ENCODE measurements around the gene PRKCB. TPM values are rescaled to one million over a fixed set of nuclear protein-coding genes. Genes with fewer than 3 reads are reported as not detected.
"Not testable (repeated sequence)": the region's sequence is repeated elsewhere in the genome, so short reads cannot be mapped to it uniquely, and the experiment has no call there.

PRKCB gene
- polyA plus RNA-seq, 1 experiment: not detected

GRCh38 chr16:24151482-24151939 lies 315.7 kb downstream of the PRKCB start:
- TF ChIP-seq CTCF (IDR thresholded peaks at IDR 0.05; ENCODE audit: insufficient read depth, low read depth, low read length): no peak
- no peaks in the 10 kb centered on the region for H3K36me3 ChIP-seq (ENCODE audit: control insufficient read depth, insufficient read depth, low read length)
- DNase-seq (ENCODE audit: low read depth): no peak
- no peaks in the 10 kb centered on the region for H3K27me3 ChIP-seq (ENCODE audit: control insufficient read depth, insufficient read depth, low read length)
- H3K4me3 ChIP-seq (ENCODE audit: low read depth, low read length): no peak overlapping the region
- CTCF ChIA-PET: no interaction called here
- POLR2A ChIA-PET: no interaction called here

GRCh38 chr16:24152048-24152447 lies 316.3 kb downstream of the PRKCB start:
- POLR2A ChIA-PET: not testable (repeated sequence)

GRCh38 chr16:24152826-24153225 lies 317.0 kb downstream of the PRKCB start:
- no peaks in the 10 kb centered on the region for H3K36me3 ChIP-seq (ENCODE audit: control insufficient read depth, insufficient read depth, low read length)
- CTCF ChIA-PET: no interaction called here
- H3K4me3 ChIP-seq (ENCODE audit: low read depth, low read length): no peak overlapping the region
- no peak for TF ChIP-seq CTCF (IDR thresholded peaks at IDR 0.05; ENCODE audit: insufficient read depth, low read depth, low read length)
- POLR2A ChIA-PET: no interaction called here
- DNase-seq (ENCODE audit: low read depth): no peak
- H3K27me3 ChIP-seq (ENCODE audit: control insufficient read depth, insufficient read depth, low read length): no peaks in the 10 kb centered on the region

More at GRCh38 chr16:24152048-24152447, 316.3 kb downstream of the PRKCB start:
- DNase-seq (ENCODE audit: low read depth); H3K4me3 ChIP-seq (ENCODE audit: low read depth, low read length); H3K27me3 ChIP-seq (ENCODE audit: control insufficient read depth, insufficient read depth, low read length); H3K36me3 ChIP-seq (ENCODE audit: control insufficient read depth, insufficient read depth, low read length); CTCF ChIA-PET: not testable (repeated sequence)

GRCh38 chr16:24156777-24157176 lies 321.0 kb downstream of the PRKCB start:
- ChIA-PET CTCF (no interaction called here), POLR2A (no interaction called here)
- H3K36me3 ChIP-seq (ENCODE audit: control insufficient read depth, insufficient read depth, low read length): no peaks in the 10 kb centered on the region
- no peak overlapping the region for H3K4me3 ChIP-seq (ENCODE audit: low read depth, low read length)
- H3K27me3 ChIP-seq (ENCODE audit: control insufficient read depth, insufficient read depth, low read length): no peaks in the 10 kb centered on the region
- no peak for TF ChIP-seq CTCF (IDR thresholded peaks at IDR 0.05; ENCODE audit: insufficient read depth, low read depth, low read length)
- DNase-seq (ENCODE audit: low read depth): no peak

- Histone ChIP-seq H3K4me3 (ENCODE audit: low read depth, low read length) (no peak overlapping the region), H3K27me3 (ENCODE audit: control insufficient read depth, insufficient read depth, low read length) (no peaks in the 10 kb centered on the region), H3K36me3 (ENCODE audit: control insufficient read depth, insufficient read depth, low read length) (no peaks in the 10 kb centered on the region)
- no peak for TF ChIP-seq CTCF (IDR thresholded peaks at IDR 0.05; ENCODE audit: insufficient read depth, low read depth, low read length)
- CTCF ChIA-PET: interaction anchor here (1.0 kb wide), 1 partner anchor 30 kb away, joined by 3 read pairs; no protein-coding TSS in a partner anchor
- POLR2A ChIA-PET: no interaction called here
- no peak for DNase-seq (ENCODE audit: low read depth)
Observed at GRCh38 chr16:24163935-24164334, 328.2 kb downstream of the PRKCB start.

GRCh38 chr16:24164416-24164815 lies 328.6 kb downstream of the PRKCB start:
- DNase-seq (ENCODE audit: low read depth): no peak
- ChIA-PET CTCF (interaction anchor here (1.0 kb wide), 1 partner anchor 31 kb away, joined by 3 read pairs; no protein-coding TSS in a partner anchor), POLR2A (no interaction called here)
- no peaks in the 10 kb centered on the region for H3K27me3 ChIP-seq (ENCODE audit: control insufficient read depth, insufficient read depth, low read length)
- no peak for TF ChIP-seq CTCF (IDR thresholded peaks at IDR 0.05; ENCODE audit: insufficient read depth, low read depth, low read length)
- no peaks in the 10 kb centered on the region for H3K36me3 ChIP-seq (ENCODE audit: control insufficient read depth, insufficient read depth, low read length)
- H3K4me3 ChIP-seq (ENCODE audit: low read depth, low read length): no peak overlapping the region

Data from BJ (cell line).